MCF 10A (cell line): ENCODE data around the gene MEF2C. TPM values are rescaled to one million over a fixed set of nuclear protein-coding genes. Genes with fewer than 3 reads are reported as not detected.

ENCODE experiments used
- BruUV-seq: library from RNA; stranded (reverse); fragments of 400-500 nt; replicated peaks from 2 replicates; lab custom pipeline; 2021; lab: Mats Ljungman, UMichigan
- CTCF ChIA-PET: fragments of 300-600 bp; sonication (Branson Sonifier 250); formaldehyde crosslinking; extraction: SDS; loops from one replicate; lab custom pipeline; 2021; ENCODE audit warnings: antibody characterized with exemption, inconsistent platforms; lab: Yijun Ruan, JAX
- POLR2A ChIA-PET: fragments of 300-600, 350-650 bp; sonication (Branson Sonifier 250); formaldehyde crosslinking; extraction: SDS; loops from one replicate; lab custom pipeline; 2020; ENCODE audit warnings: antibody characterized with exemption, inconsistent platforms; lab: Yijun Ruan, JAX
- DNase-seq: peaks from one replicate; pipeline ENCODE4 v3.0.0-alpha.2; 2018; ENCODE audit not compliant: unreplicated experiment
- H3K27ac Mint-ChIP-seq: one replicate; pipeline ENCODE4 v1.8.0; 2022; ENCODE audit warnings: mild to moderate bottlenecking, low read depth, mixed read lengths; ENCODE audit not compliant: unreplicated experiment
- H3K27me3 Mint-ChIP-seq: one replicate; pipeline ENCODE4 v1.8.0; 2022; ENCODE audit warnings: mixed read lengths; ENCODE audit not compliant: insufficient read depth, unreplicated experiment
- H3K36me3 Mint-ChIP-seq: one replicate; pipeline ENCODE4 v1.8.0; 2022; ENCODE audit warnings: mild to moderate bottlenecking, moderate library complexity, mixed read lengths; ENCODE audit not compliant: insufficient read depth, unreplicated experiment
- H3K4me1 Mint-ChIP-seq: one replicate; pipeline ENCODE4 v1.8.0; 2022; ENCODE audit warnings: mixed read lengths; ENCODE audit not compliant: insufficient read depth, unreplicated experiment
- H3K4me3 Mint-ChIP-seq: one replicate; pipeline ENCODE4 v1.8.0; 2022; ENCODE audit warnings: mild to moderate bottlenecking, moderate library complexity, mixed read lengths; ENCODE audit not compliant: unreplicated experiment
- H3K9me3 Mint-ChIP-seq: one replicate; pipeline ENCODE4 v1.8.0; 2022; ENCODE audit warnings: mixed read lengths; ENCODE audit not compliant: unreplicated experiment
- CTCF ChIP-seq: fragments of 200-600 bp; IDR thresholded peaks from one replicate; pipeline ENCODE4 v1.8.0; 2022; ENCODE audit warnings: antibody characterized with exemption, mild to moderate bottlenecking; ENCODE audit not compliant: unreplicated experiment
- intact Hi-C: fragments of 100-400 bp; cut with micrococcal nuclease; formaldehyde crosslinking; loops from 2 replicates; pipeline ENCODE4 v1.14.1; 2022
- total RNA-seq: library from RNA; stranded (reverse); gene quantifications from 2 replicates; pipeline ENCODE4 v1.2.3, GENCODE V29; 2022

MEF2C gene
- total RNA-seq, 1 experiment from 2014 or later: 0.05 TPM

- Mint-ChIP-seq H3K27me3 (peaks cover 77% of the 10 kb centered on the region), H3K4me1 (no peaks in the 10 kb centered on the region), H3K4me3 (no peak overlapping the region), H3K27ac (no peak overlapping the region), H3K36me3 (no peaks in the 10 kb centered on the region), H3K9me3 (no peaks in the 10 kb centered on the region)
- intact Hi-C loops: no loop called here
- no peak for TF ChIP-seq CTCF
- CTCF ChIA-PET: interaction anchor here (0.7 kb wide), 1 partner anchor 24 kb away, joined by 4 read pairs; no protein-coding TSS in a partner anchor
- BruUV-seq: no TSS peak
- POLR2A ChIA-PET: no interaction called here
- no peak for DNase-seq
Observed at GRCh38 chr5:88700121-88700520, 182.9 kb downstream of the MEF2C start.

GRCh38 chr5:88698290-88698689 lies 184.7 kb downstream of the MEF2C start:
- POLR2A ChIA-PET: no interaction called here
- no peak for TF ChIP-seq CTCF
- CTCF ChIA-PET: interaction anchor here (1.2 to 1.3 kb wide), 2 partner anchors 917 to 918 kb away, joined by 4 to 5 read pairs; no protein-coding TSS in a partner anchor
- H3K9me3 Mint-ChIP-seq: no peaks in the 10 kb centered on the region
- no peak overlapping the region for H3K4me3 Mint-ChIP-seq
- intact Hi-C loops: loop anchor here (10.0 kb wide), 1 partner anchor 1273 kb away; no protein-coding TSS in a partner anchor
- no peaks in the 10 kb centered on the region for H3K36me3 Mint-ChIP-seq
- no peak overlapping the region for H3K27ac Mint-ChIP-seq
- H3K4me1 Mint-ChIP-seq: no peaks in the 10 kb centered on the region
- no peak for DNase-seq
- peaks cover 95% of the 10 kb centered on the region for H3K27me3 Mint-ChIP-seq
- no TSS peak for BruUV-seq

- no peak for TF ChIP-seq CTCF
- H3K4me3 Mint-ChIP-seq: no peak overlapping the region
- H3K4me1 Mint-ChIP-seq: no peaks in the 10 kb centered on the region
- intact Hi-C loops: loop anchor here (10.0 kb wide), 1 partner anchor 1272 kb away; no protein-coding TSS in a partner anchor
- BruUV-seq: no TSS peak
- no peaks in the 10 kb centered on the region for H3K9me3 Mint-ChIP-seq
- H3K27me3 Mint-ChIP-seq: peaks cover 100% of the 10 kb centered on the region
- no peaks in the 10 kb centered on the region for H3K36me3 Mint-ChIP-seq
- ChIA-PET CTCF (interaction anchor here (0.6 to 3.8 kb wide), 5 partner anchors 11 to 1279 kb away, joined by 3 to 22 read pairs (median 5); no protein-coding TSS in a partner anchor), POLR2A (no interaction called here)
- no peak for DNase-seq
- H3K27ac Mint-ChIP-seq: no peak overlapping the region
Observed at GRCh38 chr5:88696466-88696865, 186.5 kb downstream of the MEF2C start.

GRCh38 chr5:88695931-88696330 lies 187.1 kb downstream of the MEF2C start:
- Mint-ChIP-seq H3K27me3 (peaks cover 100% of the 10 kb centered on the region), H3K4me1 (peaks cover 4% of the 10 kb centered on the region), H3K36me3 (no peaks in the 10 kb centered on the region), H3K4me3 (no peak overlapping the region), H3K27ac (no peak overlapping the region), H3K9me3 (no peaks in the 10 kb centered on the region)
- no TSS peak for BruUV-seq
- no peak for DNase-seq
- TF ChIP-seq CTCF: no peak
- CTCF ChIA-PET: interaction anchor here (0.6 to 3.8 kb wide), 5 partner anchors 11 to 1279 kb away, joined by 3 to 22 read pairs (median 5); no protein-coding TSS in a partner anchor
- POLR2A ChIA-PET: no interaction called here
- intact Hi-C loops: loop anchor here (10.0 kb wide), 1 partner anchor 1271 kb away; no protein-coding TSS in a partner anchor
